GM23248 (cell line): ENCODE results near the gene EEPD1. TPM values are rescaled to one million over a fixed set of nuclear protein-coding genes. Genes with fewer than 3 reads are reported as not detected.

Experiments
- DNase-seq: peaks from one replicate; pipeline ENCODE4 v3.0.0-alpha.2; 2015
- H2AFZ ChIP-seq: fragments of 200-600 bp; sonication (generic); 2 replicates; pipeline ENCODE4 v1.6.1; 2016; ENCODE audit warnings: antibody characterized with exemption
- H3F3A ChIP-seq: fragments of 200-600 bp; sonication (generic); 2 replicates; pipeline ENCODE4 v1.6.1; 2016; ENCODE audit warnings: mild to moderate bottlenecking, antibody characterized with exemption, mixed run types; ENCODE audit not compliant: insufficient read depth
- H3K27ac ChIP-seq: fragments of 200-600 bp; sonication (generic); 2 replicates; pipeline ENCODE4 v1.5.1; 2016; ENCODE audit warnings: mild to moderate bottlenecking
- H3K27me3 ChIP-seq: fragments of 200-600 bp; sonication (generic); replicated peaks from 2 replicates; pipeline ENCODE4 v1.6.1; 2016; ENCODE audit warnings: mild to moderate bottlenecking; ENCODE audit not compliant: insufficient read depth
- H3K36me3 ChIP-seq: fragments of 200-600 bp; sonication (generic); 2 replicates; pipeline ENCODE4 v1.6.1; 2016; ENCODE audit warnings: low read depth, mild to moderate bottlenecking
- H3K4me1 ChIP-seq: fragments of 200-600 bp; sonication (generic); 2 replicates; pipeline ENCODE4 v1.6.1; 2016; ENCODE audit warnings: mild to moderate bottlenecking; ENCODE audit not compliant: insufficient read depth
- H3K4me2 ChIP-seq: fragments of 200-600 bp; sonication (generic); one replicate; pipeline ENCODE4 v1.6.1; 2016; ENCODE audit warnings: mild to moderate bottlenecking; ENCODE audit not compliant: unreplicated experiment
- H3K4me3 ChIP-seq: fragments of 200-600 bp; sonication (generic); 2 replicates; pipeline ENCODE4 v1.5.1; 2016; ENCODE audit warnings: mild to moderate bottlenecking
- H3K79me2 ChIP-seq: fragments of 200-600 bp; sonication (generic); 2 replicates; pipeline ENCODE4 v1.6.1; 2016; ENCODE audit warnings: mild to moderate bottlenecking; ENCODE audit not compliant: insufficient read depth
- H3K9ac ChIP-seq: fragments of 200-600 bp; sonication (generic); 2 replicates; pipeline ENCODE4 v1.6.1; 2016; ENCODE audit warnings: mild to moderate bottlenecking
- H3K9me2 ChIP-seq: fragments of 200-600 bp; sonication (generic); 2 replicates; pipeline ENCODE4 v1.6.1; 2016; ENCODE audit warnings: mixed run types, mild to moderate bottlenecking, moderate library complexity; ENCODE audit not compliant: insufficient read depth
- H3K9me3 ChIP-seq: fragments of 200-600 bp; sonication (generic); one replicate; pipeline ENCODE4 v1.6.1; 2017; ENCODE audit warnings: low read depth
- H4K20me1 ChIP-seq: fragments of 200-600 bp; sonication (generic); 2 replicates; pipeline ENCODE4 v1.6.0; 2016; ENCODE audit not compliant: insufficient read depth
- EZH2 ChIP-seq: fragments of 200-600 bp; sonication (generic); IDR thresholded peaks from 2 replicates; pipeline ENCODE4 v1.6.1; 2018; ENCODE audit warnings: antibody characterized with exemption, mild to moderate bottlenecking; ENCODE audit not compliant: insufficient read depth, poor library complexity, severe bottlenecking
- EZH2phosphoT487 ChIP-seq: fragments of 200-600 bp; sonication (generic); IDR thresholded peaks from 2 replicates; pipeline ENCODE4 v1.6.1; 2018; ENCODE audit warnings: antibody characterized with exemption, moderate library complexity, mild to moderate bottlenecking, low read depth; ENCODE audit not compliant: insufficient read depth
- WGBS, 2 experiments: methylation state at CpG; one replicate each; pipeline ENCODE4 v1.1.6; 2015 to 2017; ENCODE audit warnings: low lambda C conversion rate in 2 of 2, low coverage in 1 of 2; ENCODE audit errors: missing lambda C conversion rate in 2 of 2; 5-methylcytosine and 5-hydroxymethylcytosine counted together
- in situ Hi-C: fragments of 300-500 bp; cut with MboI; formaldehyde crosslinking; loops from 2 replicates; pipeline ENCODE4 v1.15.0; 2020
- polyA plus RNA-seq: library from polyadenylated mRNA; unstranded; fragments of >200 nt; fragmentation: Nextera tagmentation; extraction: Ambion mirVana; gene quantifications from 2 replicates; pipeline ENCODE4 v1.2.1, GENCODE V29; 2016
- total RNA-seq: library from RNA; depleted of rRNA; stranded (reverse); fragments of >200 nt; shearing (Covaris generic); gene quantifications from 2 replicates; pipeline ENCODE4 v1.2.3, GENCODE V29; 2014

EEPD1 gene
- total and polyA plus RNA-seq, 2 experiments from 2014 or later: 1.6 to 5.2 TPM

DNA sequence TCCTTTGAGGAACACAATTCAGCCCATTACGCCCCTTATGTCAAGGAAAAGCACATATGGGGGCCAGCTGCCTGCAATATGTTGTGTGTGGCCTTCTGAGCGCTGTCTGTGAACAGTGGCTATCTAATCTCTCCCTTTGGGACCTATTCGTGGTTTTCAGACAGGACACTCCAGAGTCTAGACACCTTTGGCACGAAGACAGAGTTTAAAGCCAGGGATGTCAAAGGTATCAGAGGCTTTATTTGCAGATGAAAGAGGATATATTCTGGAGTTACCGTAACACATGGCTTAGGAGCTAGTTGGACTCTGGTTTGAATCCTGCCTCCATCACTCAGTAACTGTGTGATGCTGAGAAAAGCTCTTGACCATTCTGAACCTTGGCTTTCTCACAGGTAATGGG is 14.8 kb upstream of the EEPD1 start:
- H3K27me3 ChIP-seq: no peaks in the 10 kb centered on the region
- no peaks in the 10 kb centered on the region for H3K9me3 ChIP-seq
- no peak overlapping the region for H3K27ac ChIP-seq
- no peak overlapping the region for H3K4me2 ChIP-seq
- H3K4me1 ChIP-seq: no peaks in the 10 kb centered on the region
- no peak overlapping the region for H3K9ac ChIP-seq
- H3F3A ChIP-seq: no peaks in the 10 kb centered on the region
- no peak for DNase-seq
- no peak overlapping the region for H2AFZ ChIP-seq
- no peaks in the 10 kb centered on the region for H3K9me2 ChIP-seq
- in situ Hi-C loops: no loop called here
- H3K79me2 ChIP-seq: no peaks in the 10 kb centered on the region
- no peak overlapping the region for H3K4me3 ChIP-seq
- no peaks in the 10 kb centered on the region for H4K20me1 ChIP-seq
- H3K36me3 ChIP-seq: no peaks in the 10 kb centered on the region
- TF ChIP-seq EZH2phosphoT487 (no peak), EZH2 (no peak)
- 57 to 58% methylated on average over 5 of the region's 5 CpGs for WGBS, 2 experiments

DNA sequence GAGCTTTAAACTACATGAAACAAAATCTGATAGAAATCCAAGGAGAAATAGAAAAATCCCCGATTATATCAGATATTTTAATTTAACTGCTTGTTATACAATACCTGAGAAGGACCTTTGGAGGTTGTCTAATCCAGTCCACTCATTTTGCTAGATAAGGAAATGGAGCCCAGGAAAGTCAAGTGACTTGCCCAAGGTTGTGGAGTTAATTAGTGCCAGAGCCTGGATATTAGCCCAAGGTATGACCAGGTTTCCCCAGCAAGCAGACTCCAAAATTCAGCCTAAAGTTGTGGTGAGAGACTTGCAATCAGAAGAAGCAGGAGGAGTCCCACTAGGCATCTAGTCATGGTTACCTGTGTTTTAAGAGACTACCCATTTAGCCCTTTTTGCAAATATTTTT is 11.7 kb upstream of the EEPD1 start:
- H3K27ac ChIP-seq: no peak overlapping the region

DNA sequence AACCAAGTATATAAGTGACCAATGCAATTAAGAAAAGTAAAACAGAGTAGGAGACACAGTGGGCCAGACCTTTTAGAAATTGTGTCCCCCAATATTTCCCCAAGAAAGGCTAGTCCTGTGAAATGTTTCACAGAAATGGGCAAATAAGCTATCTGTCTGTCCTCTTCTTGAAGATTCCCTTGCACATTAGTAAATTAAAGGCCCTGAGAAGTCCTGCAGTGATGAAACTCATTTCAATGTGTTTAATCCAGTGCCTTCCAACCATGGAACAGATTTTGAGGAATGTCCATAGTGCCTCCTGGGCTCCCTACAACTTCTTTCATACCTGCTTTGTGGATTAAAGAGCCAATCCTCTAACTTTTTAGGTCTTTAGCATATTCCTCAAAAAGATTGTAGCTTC is 11.2 kb upstream of the EEPD1 start:
- no peaks in the 10 kb centered on the region for H3K27me3 ChIP-seq
- H3K9ac ChIP-seq: no peak overlapping the region
- in situ Hi-C loops: no loop called here
- H3K9me3 ChIP-seq: no peaks in the 10 kb centered on the region
- no peaks in the 10 kb centered on the region for H3F3A ChIP-seq
- no peak overlapping the region for H3K4me2 ChIP-seq
- H2AFZ ChIP-seq: no peak overlapping the region
- no peaks in the 10 kb centered on the region for H3K9me2 ChIP-seq
- H3K79me2 ChIP-seq: no peaks in the 10 kb centered on the region
- no peak overlapping the region for H3K27ac ChIP-seq
- no peaks in the 10 kb centered on the region for H3K36me3 ChIP-seq
- no peak overlapping the region for H3K4me3 ChIP-seq
- H3K4me1 ChIP-seq: no peaks in the 10 kb centered on the region
- TF ChIP-seq EZH2 (no peak), EZH2phosphoT487 (no peak)
- H4K20me1 ChIP-seq: no peaks in the 10 kb centered on the region
- no peak for DNase-seq

More for the DNA sequence above, 11.7 kb upstream of the EEPD1 start:
- TF ChIP-seq EZH2: no peak
- no peak for TF ChIP-seq EZH2phosphoT487
- H3K79me2 ChIP-seq: no peaks in the 10 kb centered on the region
- H3K4me1 ChIP-seq: no peaks in the 10 kb centered on the region
- no peaks in the 10 kb centered on the region for H3K9me3 ChIP-seq
- H3K9me2 ChIP-seq: no peaks in the 10 kb centered on the region
- no peak overlapping the region for H3K4me3 ChIP-seq
- no peaks in the 10 kb centered on the region for H4K20me1 ChIP-seq
- H2AFZ ChIP-seq: no peak overlapping the region
- H3K9ac ChIP-seq: no peak overlapping the region
- H3K36me3 ChIP-seq: no peaks in the 10 kb centered on the region
- H3K4me2 ChIP-seq: no peak overlapping the region
- in situ Hi-C loops: no loop called here
- WGBS, 2 experiments: 46 to 79% methylated on average over 1 of the region's 1 CpG
- DNase-seq: no peak
- no peaks in the 10 kb centered on the region for H3F3A ChIP-seq
- no peaks in the 10 kb centered on the region for H3K27me3 ChIP-seq

DNA sequence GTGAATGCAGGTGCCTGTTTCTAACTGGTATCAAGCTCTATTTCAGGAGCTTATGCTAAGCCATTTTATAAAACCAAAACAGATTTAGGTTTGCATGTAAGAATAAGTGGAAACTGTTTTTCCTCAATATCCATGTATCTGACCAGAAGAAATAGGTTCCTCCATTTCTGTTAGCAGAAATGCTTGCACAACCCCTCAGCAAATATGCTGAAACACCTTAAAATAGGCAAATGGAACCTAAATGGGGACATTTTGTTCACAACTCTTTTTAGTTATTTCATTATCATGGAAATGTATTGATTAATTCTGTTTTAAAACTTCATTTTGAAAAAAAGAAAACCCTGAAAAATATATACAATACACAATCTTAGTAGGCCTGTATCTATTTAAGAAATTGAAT is 8.9 kb upstream of the EEPD1 start:
- Histone ChIP-seq H3K79me2 (no peaks in the 10 kb centered on the region), H3K4me3 (no peak overlapping the region), H3K36me3 (no peaks in the 10 kb centered on the region), H4K20me1 (no peaks in the 10 kb centered on the region), H3K4me1 (no peaks in the 10 kb centered on the region), H3K9me3 (no peaks in the 10 kb centered on the region), H3F3A (no peaks in the 10 kb centered on the region), H3K27me3 (no peaks in the 10 kb centered on the region), H3K9me2 (no peaks in the 10 kb centered on the region), H3K27ac (no peak overlapping the region), H3K4me2 (no peak overlapping the region), H2AFZ (no peak overlapping the region), H3K9ac (no peak overlapping the region)
- in situ Hi-C loops: no loop called here
- no peak for DNase-seq
- TF ChIP-seq EZH2 (no peak), EZH2phosphoT487 (no peak)

DNA sequence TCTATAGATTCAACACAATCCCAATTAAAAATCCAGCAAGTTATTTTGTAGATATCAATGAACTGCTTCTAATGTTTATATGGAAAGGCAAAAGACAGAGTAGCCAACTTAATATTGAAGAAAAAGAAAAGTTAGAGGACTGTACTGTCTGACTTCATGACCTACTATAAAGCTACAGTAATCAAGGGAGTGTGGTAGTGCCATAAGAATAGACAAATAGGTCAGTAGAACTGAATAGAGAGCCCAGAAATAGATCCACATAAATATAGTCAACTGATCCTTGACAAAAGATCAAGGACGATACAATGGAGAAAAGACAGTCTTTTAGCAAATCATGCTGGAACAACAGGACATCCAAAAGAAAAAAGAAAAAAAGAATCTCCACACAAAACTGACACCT is 7.4 kb upstream of the EEPD1 start:
- Histone ChIP-seq H3K27ac (no peak overlapping the region), H3K27me3 (no peaks in the 10 kb centered on the region), H3K9me2 (no peaks in the 10 kb centered on the region), H2AFZ (no peak overlapping the region), H3K79me2 (no peaks in the 10 kb centered on the region), H3K36me3 (no peaks in the 10 kb centered on the region), H3K9me3 (no peaks in the 10 kb centered on the region), H3K4me3 (no peak overlapping the region), H4K20me1 (no peaks in the 10 kb centered on the region), H3F3A (no peaks in the 10 kb centered on the region), H3K9ac (no peak overlapping the region), H3K4me1 (no peaks in the 10 kb centered on the region), H3K4me2 (no peak overlapping the region)
- in situ Hi-C loops: no loop called here
- TF ChIP-seq EZH2: no peak
- DNase-seq: no peak
- 27 to 34% methylated on average over 1 of the region's 1 CpG for WGBS, 2 experiments
